Renal pelvis (tissue), 3 donors: ENCODE results near the gene FHOD1. TPM values are rescaled to one million over a fixed set of nuclear protein-coding genes. Genes with fewer than 3 reads are reported as not detected.

ENCODE experiments used
- polyA plus RNA-seq, 3 donors: library from polyadenylated mRNA; unstranded; fragments of 120-200 nt; gene quantifications; one replicate each; pipeline ENCODE4 v1.2.1, GENCODE V29; 2013; ENCODE audit not compliant: insufficient read length in 3 of 3

The FHOD1 gene
- polyA plus RNA-seq, 3 donors: 45.1 to 48.9 (median 47.5) TPM

Other genes starting within 250 kb of the FHOD1 start
- gene CBFB, start 218.3 kb downstream of the FHOD1 start, polyA plus RNA-seq: 10 to 100 TPM; 65.4 to 70.1 (median 67.9) TPM
- gene PHAF1, start 137.5 kb downstream of the FHOD1 start, polyA plus RNA-seq: 10 to 100 TPM; 20.7 to 29.5 (median 28.7) TPM
- gene B3GNT9, start 96.5 kb downstream of the FHOD1 start, polyA plus RNA-seq: 10 to 100 TPM in 1 of 3 donors, 1 to 10 TPM in 2; 8.1 to 11.9 (median 8.2) TPM
- 1 to 10 TPM; 6.4 to 6.9 (median 6.6) TPM for gene TRADD, start 87.6 kb downstream of the FHOD1 start, polyA plus RNA-seq
- gene FBXL8, start 87.5 kb downstream of the FHOD1 start, polyA plus RNA-seq: 1 to 10 TPM; 1.4 to 2.9 (median 2.2) TPM
- 1 to 10 TPM; 1.2 to 3.1 (median 2.9) TPM for gene HSF4, start 82.7 kb downstream of the FHOD1 start, polyA plus RNA-seq
- gene NOL3, start 76.9 kb downstream of the FHOD1 start, polyA plus RNA-seq: 1 to 10 TPM; 4.1 to 9.5 (median 7.6) TPM
- 10 to 100 TPM; 34.7 to 53.0 (median 50.1) TPM for gene MATCAP1, start 63.5 kb downstream of the FHOD1 start, polyA plus RNA-seq
- gene EXOC3L1, start 57.3 kb downstream of the FHOD1 start, polyA plus RNA-seq: 1 to 10 TPM; 6.5 to 7.2 (median 6.7) TPM
- 10 to 100 TPM; 65.5 to 72.7 (median 65.9) TPM for gene E2F4, start 55.3 kb downstream of the FHOD1 start, polyA plus RNA-seq
- 1 to 10 TPM; 6.7 to 7.0 (median 6.9) TPM for gene ELMO3, start 48.4 kb downstream of the FHOD1 start, polyA plus RNA-seq
- 10 to 100 TPM; 40.1 to 49.4 (median 45.5) TPM for gene TMEM208, start 20.4 kb downstream of the FHOD1 start, polyA plus RNA-seq
- 1 to 10 TPM; 2.7 to 6.3 (median 5.6) TPM for gene SLC9A5, start 1.5 kb upstream of the FHOD1 start, polyA plus RNA-seq
- 10 to 100 TPM; 12.0 to 17.5 (median 13.8) TPM for gene PLEKHG4, start 32.1 kb upstream of the FHOD1 start, polyA plus RNA-seq
- 1 to 10 TPM; 1.1 to 3.1 (median 2.9) TPM for gene KCTD19, start 79.3 kb upstream of the FHOD1 start, polyA plus RNA-seq
- gene LRRC36, start 79.3 kb upstream of the FHOD1 start, polyA plus RNA-seq: 1 to 10 TPM; 2.9 to 9.9 (median 8.1) TPM
- gene TPPP3, start 146.0 kb upstream of the FHOD1 start, polyA plus RNA-seq: 10 to 100 TPM; 64.7 to 71.8 (median 69.9) TPM
- 10 to 100 TPM; 14.7 to 18.3 (median 15.4) TPM for gene ZDHHC1, start 169.0 kb upstream of the FHOD1 start, polyA plus RNA-seq
- 10 to 100 TPM; 44.9 to 77.6 (median 57.3) TPM for gene HSD11B2, start 183.6 kb upstream of the FHOD1 start, polyA plus RNA-seq
- gene ATP6V0D1, start 233.7 kb upstream of the FHOD1 start, polyA plus RNA-seq: 100 to 1,000 TPM in 1 of 3 donors, 10 to 100 TPM in 2; 81.3 to 100 (median 90.2) TPM
- gene AGRP, start 236.1 kb upstream of the FHOD1 start, polyA plus RNA-seq: under 1 TPM in 2 of 3 donors, not detected in 1; 0.40 to 0.91 TPM